RWPE2 (cell line): ENCODE data around the gene KCNJ1.

Experiments used
- ATAC-seq: fragments of 200-7000 bp; cut with Tn5 transposase; 3 replicates; pipeline ENCODE4 v1.9.1; 2021; ENCODE audit warnings: low read depth
- DNase-seq: peaks from one replicate; pipeline ENCODE4 v3.0.0-alpha.2; 2020; ENCODE audit warnings: low spot score
- H3K27ac ChIP-seq: fragments of 450-650 bp; 2 replicates; pipeline ENCODE4 v1.5.1; 2017; ENCODE audit warnings: mild to moderate bottlenecking; ENCODE audit not compliant: poor library complexity, severe bottlenecking
- H3K27me3 ChIP-seq: fragments of 250-450 bp; sonication (Bioruptor Pico); 2 replicates; pipeline ENCODE4 v1.5.1; 2021; ENCODE audit warnings: mild to moderate bottlenecking, moderate library complexity; ENCODE audit not compliant: insufficient read depth, poor library complexity, severe bottlenecking
- H3K36me3 ChIP-seq: fragments of 250-450 bp; sonication (Bioruptor Pico); 2 replicates; pipeline ENCODE4 v1.5.1; 2020; ENCODE audit warnings: low read depth, mild to moderate bottlenecking, moderate library complexity
- H3K4me1 ChIP-seq: fragments of 250-450 bp; sonication (Bioruptor Pico); 2 replicates; pipeline ENCODE4 v1.5.1; 2021; ENCODE audit warnings: mild to moderate bottlenecking, moderate library complexity; ENCODE audit not compliant: insufficient read depth, poor library complexity, severe bottlenecking
- H3K4me3 ChIP-seq: fragments of 250-450 bp; sonication (Bioruptor Pico); 2 replicates; pipeline ENCODE4 v1.5.1; 2021; ENCODE audit warnings: mild to moderate bottlenecking, moderate library complexity; ENCODE audit not compliant: severe bottlenecking
- H3K9me3 ChIP-seq: fragments of 250-450 bp; sonication (Bioruptor Pico); 2 replicates; pipeline ENCODE4 v1.5.1; 2021; ENCODE audit warnings: mild to moderate bottlenecking, moderate library complexity; ENCODE audit not compliant: severe bottlenecking
- TF ChIP-seq, protein P1 (sequence below): fragments of 450-650 bp; IDR thresholded peaks from one replicate; pipeline ENCODE4 v1.5.1; 2017; ENCODE audit warnings: mild to moderate bottlenecking, moderate library complexity; ENCODE audit not compliant: poor library complexity, severe bottlenecking

KCNJ1 gene

GRCh38 chr11:128913806-128914205 lies 46.7 kb upstream of the KCNJ1 start:
- H3K27ac ChIP-seq = no peak overlapping the region
- no peaks in the 10 kb centered on the region for H3K27me3 ChIP-seq
- no peaks in the 10 kb centered on the region for H3K9me3 ChIP-seq
- ATAC-seq = no peak
- H3K4me1 ChIP-seq = peaks cover 10% of the 10 kb centered on the region
- H3K4me3 ChIP-seq = no peak overlapping the region
- TF ChIP-seq, protein P1, sequence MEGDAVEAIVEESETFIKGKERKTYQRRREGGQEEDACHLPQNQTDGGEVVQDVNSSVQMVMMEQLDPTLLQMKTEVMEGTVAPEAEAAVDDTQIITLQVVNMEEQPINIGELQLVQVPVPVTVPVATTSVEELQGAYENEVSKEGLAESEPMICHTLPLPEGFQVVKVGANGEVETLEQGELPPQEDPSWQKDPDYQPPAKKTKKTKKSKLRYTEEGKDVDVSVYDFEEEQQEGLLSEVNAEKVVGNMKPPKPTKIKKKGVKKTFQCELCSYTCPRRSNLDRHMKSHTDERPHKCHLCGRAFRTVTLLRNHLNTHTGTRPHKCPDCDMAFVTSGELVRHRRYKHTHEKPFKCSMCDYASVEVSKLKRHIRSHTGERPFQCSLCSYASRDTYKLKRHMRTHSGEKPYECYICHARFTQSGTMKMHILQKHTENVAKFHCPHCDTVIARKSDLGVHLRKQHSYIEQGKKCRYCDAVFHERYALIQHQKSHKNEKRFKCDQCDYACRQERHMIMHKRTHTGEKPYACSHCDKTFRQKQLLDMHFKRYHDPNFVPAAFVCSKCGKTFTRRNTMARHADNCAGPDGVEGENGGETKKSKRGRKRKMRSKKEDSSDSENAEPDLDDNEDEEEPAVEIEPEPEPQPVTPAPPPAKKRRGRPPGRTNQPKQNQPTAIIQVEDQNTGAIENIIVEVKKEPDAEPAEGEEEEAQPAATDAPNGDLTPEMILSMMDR = no peak
- H3K36me3 ChIP-seq = no peaks in the 10 kb centered on the region
- no peak for DNase-seq

GRCh38 chr11:128911701-128912100 lies 44.6 kb upstream of the KCNJ1 start:
- no peak for ATAC-seq
- Histone ChIP-seq H3K27ac (no peak overlapping the region), H3K4me3 (no peak overlapping the region), H3K36me3 (no peaks in the 10 kb centered on the region), H3K27me3 (no peaks in the 10 kb centered on the region), H3K9me3 (no peaks in the 10 kb centered on the region), H3K4me1 (peaks cover 25% of the 10 kb centered on the region)
- no peak for DNase-seq
- TF ChIP-seq, protein P1 = no peak

DNA sequence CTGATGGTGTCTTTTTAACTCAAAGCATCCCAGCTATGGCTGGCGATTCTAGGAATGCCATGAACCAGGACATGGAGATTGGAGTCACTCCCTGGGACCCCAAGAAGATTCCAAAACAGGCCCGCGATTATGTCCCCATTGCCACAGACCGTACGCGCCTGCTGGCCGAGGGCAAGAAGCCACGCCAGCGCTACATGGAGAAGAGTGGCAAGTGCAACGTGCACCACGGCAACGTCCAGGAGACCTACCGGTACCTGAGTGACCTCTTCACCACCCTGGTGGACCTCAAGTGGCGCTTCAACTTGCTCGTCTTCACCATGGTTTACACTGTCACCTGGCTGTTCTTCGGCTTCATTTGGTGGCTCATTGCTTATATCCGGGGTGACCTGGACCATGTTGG lies 44.1 kb upstream of the KCNJ1 start:
- no peak for ATAC-seq
- Histone ChIP-seq H3K9me3 (no peaks in the 10 kb centered on the region), H3K36me3 (no peaks in the 10 kb centered on the region), H3K4me3 (no peak overlapping the region), H3K4me1 (peaks cover 26% of the 10 kb centered on the region), H3K27me3 (no peaks in the 10 kb centered on the region), H3K27ac (no peak overlapping the region)
- no peak for DNase-seq
- TF ChIP-seq, protein P1 = no peak

DNA sequence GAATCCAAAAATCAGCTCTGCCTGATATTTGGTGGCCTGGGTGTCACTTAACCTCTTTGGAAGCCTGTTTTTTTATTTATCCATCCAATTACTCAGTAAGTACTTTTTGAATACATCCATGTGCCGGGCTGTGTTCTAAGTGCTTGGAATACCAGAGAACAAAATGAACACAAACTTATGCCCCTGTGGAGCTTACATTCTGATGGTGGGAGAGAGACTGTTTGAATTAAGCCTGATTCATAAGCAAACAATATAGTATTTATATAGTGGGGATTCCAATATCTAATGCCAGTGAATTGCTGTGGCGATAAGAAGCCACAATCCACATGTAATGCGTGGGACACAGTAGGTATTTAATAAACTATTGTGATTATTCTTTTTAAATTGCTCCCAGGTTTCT lies 43.5 kb upstream of the KCNJ1 start:
- Histone ChIP-seq H3K9me3 (no peaks in the 10 kb centered on the region), H3K27me3 (no peaks in the 10 kb centered on the region), H3K4me1 (peaks cover 29% of the 10 kb centered on the region), H3K4me3 (no peak overlapping the region), H3K36me3 (no peaks in the 10 kb centered on the region), H3K27ac (no peak overlapping the region)
- DNase-seq = no peak
- TF ChIP-seq, protein P1 = no peak
- no peak for ATAC-seq

- Histone ChIP-seq H3K4me1 (peaks cover 33% of the 10 kb centered on the region), H3K4me3 (no peak overlapping the region), H3K27me3 (no peaks in the 10 kb centered on the region), H3K36me3 (no peaks in the 10 kb centered on the region), H3K27ac (peak overlapping the region; percentile 84), H3K9me3 (no peaks in the 10 kb centered on the region)
- TF ChIP-seq, protein P1 = no peak
- ATAC-seq = no peak
- no peak for DNase-seq
Observed at GRCh38 chr11:128909438-128910125, 42.5 kb upstream of the KCNJ1 start.
